Measurements from ENCODE around the gene CCDC188.

- TF ChIP-seq POLR2AphosphoS5 (IDR thresholded peaks at IDR 0.05) (no peak), CTCF (IDR thresholded peaks at IDR 0.05) (no peak), EP300 (IDR thresholded peaks at IDR 0.05) (no peak), POLR2A (IDR thresholded peaks at IDR 0.05) (no peak)
Measured at GRCh38 chr22:20127318-20127868, 23.5 kb downstream of the CCDC188 start.
